Activated CD4-positive, alpha-beta T cell treated with anti-CD3 and anti-CD28 coated beads, Interleukin-2, amount 10 ng/mL, durations not matched to agents 24 days and 14 days (primary cell): ENCODE data around the gene FAM221B. TPM values are rescaled to one million over a fixed set of nuclear protein-coding genes. Genes with fewer than 3 reads are reported as not detected.

Experiments
- DNase-seq: peaks from one replicate; pipeline ENCODE4 v3.0.0; 2022
- H3K27ac Mint-ChIP-seq: one replicate; pipeline ENCODE4 v1.8.0; 2022; ENCODE audit warnings: mild to moderate bottlenecking, mixed read lengths
- H3K27me3 Mint-ChIP-seq: one replicate; pipeline ENCODE4 v1.8.0; 2022; ENCODE audit warnings: mixed read lengths
- H3K36me3 Mint-ChIP-seq: one replicate; pipeline ENCODE4 v1.8.0; 2022; ENCODE audit warnings: low read depth, mild to moderate bottlenecking, mixed read lengths
- H3K4me1 Mint-ChIP-seq: one replicate; pipeline ENCODE4 v1.8.0; 2021; ENCODE audit warnings: mixed read lengths
- H3K4me3 Mint-ChIP-seq: one replicate; pipeline ENCODE4 v1.8.0; 2022; ENCODE audit warnings: mild to moderate bottlenecking, moderate library complexity, mixed read lengths
- H3K9me3 Mint-ChIP-seq: one replicate; pipeline ENCODE4 v1.8.0; 2021; ENCODE audit warnings: mixed read lengths
- intact Hi-C: fragments of 100-400 bp; cut with micrococcal nuclease; formaldehyde crosslinking; loops from one replicate; pipeline ENCODE4 v1.15.1; 2023
- total RNA-seq: library from RNA; stranded (reverse); gene quantifications from 2 replicates; pipeline ENCODE4 v1.2.3, GENCODE V29; 2022

The FAM221B gene
- total RNA-seq, 1 donor from 2014 or later = not detected

GRCh38 chr9:35781066-35781465 is 47.5 kb downstream of the FAM221B start:
- Mint-ChIP-seq H3K27me3 (no peaks in the 10 kb centered on the region), H3K27ac (no peak overlapping the region), H3K4me3 (no peak overlapping the region), H3K4me1 (peaks cover 2% of the 10 kb centered on the region), H3K36me3 (peaks cover 26% of the 10 kb centered on the region), H3K9me3 (no peaks in the 10 kb centered on the region)
- intact Hi-C loops = no loop called here
- DNase-seq = no peak

- no peak overlapping the region for H3K4me3 Mint-ChIP-seq
- H3K36me3 Mint-ChIP-seq = peaks cover 12% of the 10 kb centered on the region
- no peaks in the 10 kb centered on the region for H3K9me3 Mint-ChIP-seq
- intact Hi-C loops = no loop called here
- DNase-seq = no peak
- H3K27ac Mint-ChIP-seq = no peak overlapping the region
- peaks cover 8% of the 10 kb centered on the region for H3K4me1 Mint-ChIP-seq
- H3K27me3 Mint-ChIP-seq = no peaks in the 10 kb centered on the region
Measured at GRCh38 chr9:35778496-35778895, 50.0 kb downstream of the FAM221B start.

GRCh38 chr9:35776018-35776417 is 52.5 kb downstream of the FAM221B start:
- peaks cover 9% of the 10 kb centered on the region for H3K36me3 Mint-ChIP-seq
- intact Hi-C loops = no loop called here
- peaks cover 8% of the 10 kb centered on the region for H3K4me1 Mint-ChIP-seq
- H3K27me3 Mint-ChIP-seq = no peaks in the 10 kb centered on the region
- DNase-seq = no peak
- no peak overlapping the region for H3K4me3 Mint-ChIP-seq
- no peaks in the 10 kb centered on the region for H3K9me3 Mint-ChIP-seq
- peak overlapping the region; percentile 84 for H3K27ac Mint-ChIP-seq

GRCh38 chr9:35774907-35775635 is 53.5 kb downstream of the FAM221B start:
- Mint-ChIP-seq H3K4me3 (no peak overlapping the region), H3K27me3 (no peaks in the 10 kb centered on the region), H3K36me3 (peaks cover 3% of the 10 kb centered on the region), H3K4me1 (peaks cover 8% of the 10 kb centered on the region), H3K27ac (no peak overlapping the region), H3K9me3 (no peaks in the 10 kb centered on the region)
- no peak for DNase-seq
- intact Hi-C loops = no loop called here

- H3K9me3 Mint-ChIP-seq = no peaks in the 10 kb centered on the region
- no peaks in the 10 kb centered on the region for H3K27me3 Mint-ChIP-seq
- intact Hi-C loops = no loop called here
- no peak overlapping the region for H3K4me3 Mint-ChIP-seq
- no peak for DNase-seq
- H3K36me3 Mint-ChIP-seq = no peaks in the 10 kb centered on the region
- H3K27ac Mint-ChIP-seq = no peak overlapping the region
- peaks cover 8% of the 10 kb centered on the region for H3K4me1 Mint-ChIP-seq
Measured at GRCh38 chr9:35771943-35772342, 56.6 kb downstream of the FAM221B start.

DNA sequence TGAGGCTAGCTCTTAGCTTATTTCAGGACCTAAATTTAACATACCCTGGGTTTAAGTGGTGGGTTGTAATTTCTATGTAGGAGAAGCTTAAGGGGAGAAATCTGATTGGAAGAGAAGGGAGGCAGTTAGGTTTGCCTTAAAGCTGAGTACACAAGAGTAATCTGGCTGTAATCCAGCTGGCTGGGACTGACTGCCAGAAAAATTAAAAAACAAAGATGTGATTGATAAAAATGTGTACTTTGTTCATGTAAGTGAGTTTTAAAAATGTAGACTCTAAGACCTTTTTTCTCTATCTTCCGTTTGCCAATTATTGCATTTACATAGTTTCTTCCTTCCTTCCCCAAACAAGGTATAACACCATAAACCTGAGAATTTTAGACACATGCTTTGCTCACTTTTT is 57.0 kb downstream of the FAM221B start:
- DNase-seq = no peak
- no peaks in the 10 kb centered on the region for H3K9me3 Mint-ChIP-seq
- intact Hi-C loops = no loop called here
- no peak overlapping the region for H3K4me3 Mint-ChIP-seq
- peaks cover 8% of the 10 kb centered on the region for H3K4me1 Mint-ChIP-seq
- H3K36me3 Mint-ChIP-seq = no peaks in the 10 kb centered on the region
- no peaks in the 10 kb centered on the region for H3K27me3 Mint-ChIP-seq
- H3K27ac Mint-ChIP-seq = no peak overlapping the region

DNA sequence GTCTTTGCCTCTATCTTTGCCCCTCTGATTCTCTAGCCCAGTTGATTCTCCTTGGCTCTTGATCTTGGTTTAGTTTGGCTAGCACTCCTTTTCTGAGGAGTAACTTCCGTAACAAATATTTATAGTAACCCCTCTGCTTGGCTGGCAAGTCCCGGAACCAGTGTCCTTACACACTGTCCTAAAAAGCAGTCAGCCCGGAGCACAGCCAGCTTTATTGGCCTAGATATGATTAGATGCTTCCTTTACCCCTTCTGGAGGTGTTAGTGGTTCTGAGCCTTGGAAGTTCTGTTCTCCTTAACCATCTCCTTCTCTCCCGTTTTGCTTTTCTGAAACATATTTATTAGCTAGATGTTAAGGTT is 57.5 kb downstream of the FAM221B start:
- intact Hi-C loops = no loop called here
- Mint-ChIP-seq H3K9me3 (no peaks in the 10 kb centered on the region), H3K27ac (no peak overlapping the region), H3K4me1 (peaks cover 6% of the 10 kb centered on the region), H3K27me3 (no peaks in the 10 kb centered on the region), H3K4me3 (no peak overlapping the region), H3K36me3 (no peaks in the 10 kb centered on the region)
- DNase-seq = no peak

GRCh38 chr9:35769763-35770162 is 58.8 kb downstream of the FAM221B start:
- Mint-ChIP-seq H3K27ac (no peak overlapping the region), H3K4me3 (no peak overlapping the region), H3K4me1 (no peaks in the 10 kb centered on the region), H3K9me3 (no peaks in the 10 kb centered on the region), H3K27me3 (no peaks in the 10 kb centered on the region), H3K36me3 (no peaks in the 10 kb centered on the region)
- DNase-seq = no peak
- intact Hi-C loops = no loop called here

GRCh38 chr9:35767458-35767857 is 61.1 kb downstream of the FAM221B start:
- DNase-seq = no peak
- Mint-ChIP-seq H3K27me3 (no peaks in the 10 kb centered on the region), H3K4me3 (no peak overlapping the region), H3K27ac (no peak overlapping the region), H3K36me3 (peaks cover 5% of the 10 kb centered on the region), H3K9me3 (no peaks in the 10 kb centered on the region), H3K4me1 (no peaks in the 10 kb centered on the region)
- intact Hi-C loops = no loop called here

DNA sequence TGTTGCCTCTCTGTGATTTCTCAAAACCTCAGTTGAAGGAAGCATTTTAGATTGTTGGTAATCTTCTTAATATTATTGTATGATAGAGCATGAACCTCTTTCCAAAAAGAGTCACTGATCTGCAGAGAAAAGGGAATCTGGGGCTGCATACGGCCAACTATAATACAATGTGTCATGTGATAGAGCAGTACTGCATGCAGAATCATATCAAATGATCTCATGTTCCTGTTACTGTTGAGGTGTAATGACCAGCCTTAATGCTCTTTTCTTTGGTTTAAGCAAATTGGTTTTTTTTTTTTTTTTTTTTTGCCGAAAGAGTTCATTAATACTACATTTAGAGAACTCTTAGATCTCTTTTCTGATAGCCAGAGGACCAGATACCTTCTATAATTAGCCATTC is 61.5 kb downstream of the FAM221B start:
- no peak overlapping the region for H3K4me3 Mint-ChIP-seq
- H3K27ac Mint-ChIP-seq = no peak overlapping the region
- no peaks in the 10 kb centered on the region for H3K4me1 Mint-ChIP-seq
- DNase-seq = no peak
- no peaks in the 10 kb centered on the region for H3K27me3 Mint-ChIP-seq
- H3K9me3 Mint-ChIP-seq = no peaks in the 10 kb centered on the region
- intact Hi-C loops = no loop called here
- H3K36me3 Mint-ChIP-seq = peaks cover 8% of the 10 kb centered on the region

Other genes starting within 250 kb of the FAM221B start
- gene TESK1, start 223.5 kb downstream of the FAM221B start, total RNA-seq = 48.7 and 52.9 TPM in 2 replicates
- 8.1 and 9.0 TPM in 2 replicates for gene CD72, start 210.3 kb downstream of the FAM221B start, total RNA-seq
- 80.4 and 81.8 TPM in 2 replicates for gene SIT1, start 177.8 kb downstream of the FAM221B start, total RNA-seq
- 5,949 and 6,301 TPM in 2 replicates for gene RMRP, start 170.7 kb downstream of the FAM221B start, total RNA-seq
- gene CCDC107, start 170.4 kb downstream of the FAM221B start, total RNA-seq = 20.8 and 21.8 TPM in 2 replicates
- gene ARHGEF39, start 163.5 kb downstream of the FAM221B start, total RNA-seq = 9.9 and 10.8 TPM in 2 replicates
- 0.52 and 0.82 TPM in 2 replicates for gene CA9, start 154.8 kb downstream of the FAM221B start, total RNA-seq
- 3.6 and 3.8 TPM in 2 replicates for gene TPM2, start 138.8 kb downstream of the FAM221B start, total RNA-seq
- 220 and 243 TPM in 2 replicates for gene TLN1, start 96.5 kb downstream of the FAM221B start, total RNA-seq
- 27.0 and 27.6 TPM in 2 replicates for gene CREB3, start 96.1 kb downstream of the FAM221B start, total RNA-seq
- gene GBA2, start 79.5 kb downstream of the FAM221B start, total RNA-seq = 46.7 and 50.1 TPM in 2 replicates
- gene RGP1, start 79.4 kb downstream of the FAM221B start, total RNA-seq = 16.3 and 16.7 TPM in 2 replicates
- 0.88 TPM in 1 of 2 replicates, not detected in the other for gene MSMP, start 74.5 kb downstream of the FAM221B start, total RNA-seq
- 11.3 and 15.4 TPM in 2 replicates for gene NPR2, start 37.1 kb downstream of the FAM221B start, total RNA-seq
- gene SPAG8, start 16.5 kb downstream of the FAM221B start, total RNA-seq = 0.21 and 0.52 TPM in 2 replicates
- gene HINT2, start 13.7 kb downstream of the FAM221B start, total RNA-seq = 42.3 and 42.5 TPM in 2 replicates
- 2.0 and 2.3 TPM in 2 replicates for gene TMEM8B, start 496 bp upstream of the FAM221B start, total RNA-seq
- gene OR13J1, start 41.7 kb upstream of the FAM221B start, total RNA-seq = not detected in 2 replicates
- gene HRCT1, start 77.5 kb upstream of the FAM221B start, total RNA-seq = not detected in 2 replicates
- not detected in 2 replicates for gene SPAAR, start 80.8 kb upstream of the FAM221B start, total RNA-seq
- not detected in 2 replicates for gene OR2S2, start 129.4 kb upstream of the FAM221B start, total RNA-seq
- gene RECK, start 208.2 kb upstream of the FAM221B start, total RNA-seq = 3.9 and 4.3 TPM in 2 replicates